HUES64 (cell line): ENCODE data around the gene USP7.

Experiments used
- H3K27ac ChIP-seq: 2 replicates; pipeline ENCODE4 v1.7.0; 2013; ENCODE audit warnings: low read depth, low read length, inconsistent platforms
- H3K27me3 ChIP-seq: 2 replicates; pipeline ENCODE4 v1.6.1; 2013; ENCODE audit warnings: mild to moderate bottlenecking, low read length; ENCODE audit not compliant: insufficient read depth
- H3K36me3 ChIP-seq: 2 replicates; pipeline ENCODE4 v1.6.1; 2013; ENCODE audit warnings: mild to moderate bottlenecking, low read length; ENCODE audit not compliant: insufficient read depth
- H3K4me1 ChIP-seq: 2 replicates; pipeline ENCODE4 v1.6.1; 2013; ENCODE audit warnings: mild to moderate bottlenecking, low read length, moderate library complexity; ENCODE audit not compliant: insufficient read depth
- H3K4me3 ChIP-seq: 2 replicates; pipeline ENCODE4 v1.5.1; 2013; ENCODE audit warnings: mild to moderate bottlenecking, low read length, moderate library complexity
- H3K9ac ChIP-seq: 2 replicates; pipeline ENCODE4 v1.6.1; 2013; ENCODE audit warnings: mild to moderate bottlenecking, low read depth, low read length
- H3K9me3 ChIP-seq: 2 replicates; pipeline ENCODE4 v1.6.1; 2013; ENCODE audit warnings: low read depth, low read length; ENCODE audit not compliant: insufficient read depth
- WGBS: fragments of 150-250, 120-280 bp; methylation state at CpG from one replicate; pipeline ENCODE4 v1.1.7; 2013; ENCODE audit warnings: missing lambda C conversion rate; 5-methylcytosine and 5-hydroxymethylcytosine counted together

USP7 gene

GRCh38 chr16:8950580-8951077 lies 13.1 kb downstream of the USP7 start:
- H3K9me3 ChIP-seq: no peaks in the 10 kb centered on the region
- 87% methylated on average over 11 of the region's 11 CpGs for WGBS
- H3K9ac ChIP-seq: no peak overlapping the region
- no peak overlapping the region for H3K27ac ChIP-seq
- no peak overlapping the region for H3K4me3 ChIP-seq
- no peaks in the 10 kb centered on the region for H3K27me3 ChIP-seq
- H3K36me3 ChIP-seq: no peaks in the 10 kb centered on the region
- peaks cover 43% of the 10 kb centered on the region for H3K4me1 ChIP-seq

- Histone ChIP-seq H3K9me3 (no peaks in the 10 kb centered on the region), H3K9ac (no peak overlapping the region), H3K27me3 (no peaks in the 10 kb centered on the region), H3K4me1 (peaks cover 43% of the 10 kb centered on the region), H3K4me3 (no peak overlapping the region), H3K27ac (no peak overlapping the region), H3K36me3 (no peaks in the 10 kb centered on the region)
- WGBS: 83% methylated on average over 5 of the region's 6 CpGs
Measured at GRCh38 chr16:8949536-8950418, 13.9 kb downstream of the USP7 start.

GRCh38 chr16:8948831-8949230 lies 14.9 kb downstream of the USP7 start:
- peaks cover 48% of the 10 kb centered on the region for H3K4me1 ChIP-seq

GRCh38 chr16:8948069-8948593 lies 15.6 kb downstream of the USP7 start:
- WGBS: 91% methylated on average over 6 of the region's 6 CpGs
- Histone ChIP-seq H3K27ac (no peak overlapping the region), H3K9ac (no peak overlapping the region), H3K36me3 (no peaks in the 10 kb centered on the region), H3K27me3 (no peaks in the 10 kb centered on the region), H3K9me3 (no peaks in the 10 kb centered on the region), H3K4me1 (peaks cover 53% of the 10 kb centered on the region), H3K4me3 (no peak overlapping the region)

More at GRCh38 chr16:8948831-8949230, 14.9 kb downstream of the USP7 start:
- Histone ChIP-seq H3K27me3 (no peaks in the 10 kb centered on the region), H3K4me3 (no peak overlapping the region), H3K36me3 (no peaks in the 10 kb centered on the region), H3K9ac (no peak overlapping the region), H3K9me3 (no peaks in the 10 kb centered on the region), H3K27ac (no peak overlapping the region)
- WGBS: 83% methylated on average over 5 of the region's 5 CpGs

GRCh38 chr16:8946544-8946943 lies 17.2 kb downstream of the USP7 start:
- Histone ChIP-seq H3K27me3 (no peaks in the 10 kb centered on the region), H3K27ac (no peak overlapping the region), H3K9ac (no peak overlapping the region), H3K4me1 (peaks cover 42% of the 10 kb centered on the region), H3K9me3 (no peaks in the 10 kb centered on the region), H3K36me3 (no peaks in the 10 kb centered on the region), H3K4me3 (no peak overlapping the region)
- WGBS: 82% methylated on average over 6 of the region's 6 CpGs

GRCh38 chr16:8945626-8946296 lies 17.9 kb downstream of the USP7 start:
- no peaks in the 10 kb centered on the region for H3K27me3 ChIP-seq
- H3K27ac ChIP-seq: no peak overlapping the region
- H3K4me1 ChIP-seq: peaks cover 34% of the 10 kb centered on the region
- no peak overlapping the region for H3K4me3 ChIP-seq
- H3K9me3 ChIP-seq: no peaks in the 10 kb centered on the region
- no peaks in the 10 kb centered on the region for H3K36me3 ChIP-seq
- no peak overlapping the region for H3K9ac ChIP-seq
- WGBS: 94% methylated on average over 3 of the region's 3 CpGs

GRCh38 chr16:8943966-8944759 lies 19.5 kb downstream of the USP7 start:
- Histone ChIP-seq H3K27ac (no peak overlapping the region), H3K4me1 (peaks cover 25% of the 10 kb centered on the region), H3K27me3 (no peaks in the 10 kb centered on the region), H3K36me3 (no peaks in the 10 kb centered on the region), H3K9me3 (no peaks in the 10 kb centered on the region), H3K9ac (no peak overlapping the region), H3K4me3 (no peak overlapping the region)
- 73% methylated on average over 5 of the region's 5 CpGs for WGBS

- Histone ChIP-seq H3K4me3 (no peak overlapping the region), H3K27ac (no peak overlapping the region), H3K27me3 (no peaks in the 10 kb centered on the region), H3K4me1 (peaks cover 25% of the 10 kb centered on the region), H3K9ac (no peak overlapping the region), H3K36me3 (no peaks in the 10 kb centered on the region), H3K9me3 (no peaks in the 10 kb centered on the region)
- 73% methylated on average over 14 of the region's 14 CpGs for WGBS
Measured at GRCh38 chr16:8943001-8943763, 20.5 kb downstream of the USP7 start.

- 85% methylated on average over 10 of the region's 11 CpGs for WGBS
- Histone ChIP-seq H3K9ac (no peak overlapping the region; the same call in 1 of the 2 replicates), H3K4me1 (peaks cover 19% of the 10 kb centered on the region), H3K4me3 (no peak overlapping the region), H3K36me3 (no peaks in the 10 kb centered on the region), H3K27ac (no peak overlapping the region), H3K9me3 (no peaks in the 10 kb centered on the region), H3K27me3 (no peaks in the 10 kb centered on the region)
Measured at GRCh38 chr16:8941718-8942344, 21.9 kb downstream of the USP7 start.

- Histone ChIP-seq H3K36me3 (no peaks in the 10 kb centered on the region), H3K4me1 (peaks cover 8% of the 10 kb centered on the region; the same call in 1 of the 2 replicates), H3K9me3 (no peaks in the 10 kb centered on the region), H3K27me3 (no peaks in the 10 kb centered on the region), H3K27ac (no peak overlapping the region), H3K9ac (no peak overlapping the region), H3K4me3 (no peak overlapping the region)
- 73% methylated on average over 4 of the region's 4 CpGs for WGBS
Measured at GRCh38 chr16:8937803-8938202, 25.9 kb downstream of the USP7 start.
